OCI-LY7 (cell line): ENCODE data around the gene BNIPL. TPM values are rescaled to one million over a fixed set of nuclear protein-coding genes. Genes with fewer than 3 reads are reported as not detected.

Experiments used
- BruUV-seq: library from RNA; stranded (reverse); fragments of 400-500 nt; replicated peaks from 2 replicates; lab custom pipeline; 2021; lab: Mats Ljungman, UMichigan
- CTCF ChIA-PET: fragments of 300-600 bp; sonication (Branson Sonifier 250); formaldehyde crosslinking; loops from one replicate; lab custom pipeline; 2022; ENCODE audit warnings: antibody characterized with exemption; ENCODE audit not compliant: unreplicated experiment; lab: Charles Lee
- POLR2A ChIA-PET: fragments of 300-600 bp; sonication (Branson Sonifier 250); formaldehyde crosslinking; loops from one replicate; lab custom pipeline; 2022; ENCODE audit warnings: antibody characterized with exemption; lab: Charles Lee
- DNase-seq: peaks from one replicate; pipeline ENCODE4 v3.0.0-alpha.2; 2015; ENCODE audit warnings: low spot score
- H2AFZ ChIP-seq: fragments of 200-600 bp; sonication (generic), shearing (Covaris generic); 2 replicates; pipeline ENCODE4 v1.6.1; 2014; ENCODE audit warnings: mild to moderate bottlenecking, antibody characterized with exemption, low read length, moderate library complexity
- H3K27ac ChIP-seq: fragments of 200-600 bp; sonication (generic); 2 replicates; pipeline ENCODE4 v1.5.1; 2014; ENCODE audit warnings: mixed run types, low read depth, mild to moderate bottlenecking, moderate library complexity, low read length, inconsistent platforms; ENCODE audit not compliant: poor library complexity, severe bottlenecking
- H3K36me3 ChIP-seq: fragments of 200-600 bp; sonication (generic); 2 replicates; pipeline ENCODE4 v1.6.1; 2014; ENCODE audit warnings: mild to moderate bottlenecking, antibody characterized with exemption, low read length, moderate library complexity, mixed read lengths; ENCODE audit not compliant: insufficient read depth
- H3K4me1 ChIP-seq: fragments of 200-600 bp; sonication (generic); 2 replicates; pipeline ENCODE4 v1.5.1; 2014; ENCODE audit warnings: mild to moderate bottlenecking, low read length; ENCODE audit not compliant: insufficient read depth, poor library complexity, severe bottlenecking
- H3K4me2 ChIP-seq: fragments of 200-600 bp; sonication (generic); 2 replicates; pipeline ENCODE4 v1.6.1; 2014; ENCODE audit warnings: mild to moderate bottlenecking, low read length
- H3K4me3 ChIP-seq: fragments of 200-600 bp; sonication (generic); 2 replicates; pipeline ENCODE4 v1.5.1; 2014; ENCODE audit warnings: mild to moderate bottlenecking, low read depth, low read length; ENCODE audit not compliant: poor library complexity, severe bottlenecking
- H3K79me2 ChIP-seq: fragments of 200-600 bp; sonication (generic); 2 replicates; pipeline ENCODE4 v1.6.1; 2016; ENCODE audit warnings: low read depth, mild to moderate bottlenecking, low read length, moderate library complexity, mixed read lengths; ENCODE audit not compliant: insufficient read depth
- H3K9me2 ChIP-seq: fragments of 200-600 bp; sonication (generic); 2 replicates; pipeline ENCODE4 v1.6.1; 2016; ENCODE audit warnings: mild to moderate bottlenecking, low read length, mixed read lengths; ENCODE audit not compliant: insufficient read depth
- H3K9me3 ChIP-seq: fragments of 200-600 bp; sonication (generic); 2 replicates; pipeline ENCODE4 v1.6.1; 2014; ENCODE audit warnings: mild to moderate bottlenecking, mixed run types, low read length, mixed read lengths
- H4K20me1 ChIP-seq: fragments of 200-600 bp; sonication (generic); 2 replicates; pipeline ENCODE4 v1.6.1; 2014; ENCODE audit warnings: mild to moderate bottlenecking, antibody characterized with exemption, low read length, moderate library complexity, mixed read lengths; ENCODE audit not compliant: insufficient read depth
- EZH2phosphoT487 ChIP-seq: fragments of 200-600 bp; sonication (generic); IDR thresholded peaks from 2 replicates; pipeline ENCODE4 v1.6.1; 2018; ENCODE audit warnings: low read depth, borderline replicate concordance, mild to moderate bottlenecking, mixed run types, antibody characterized with exemption, low read length, moderate library complexity, mixed read lengths
- intact Hi-C: fragments of 100-400 bp; cut with micrococcal nuclease; formaldehyde crosslinking; loops from one replicate; pipeline ENCODE4 v1.10.0; 2022; ENCODE audit not compliant: unreplicated experiment
- total RNA-seq, 2 experiments: library from RNA; depleted of rRNA in 1 of 2; stranded (reverse); fragments of >200 nt in 1 of 2; shearing (Covaris generic) in 1 of 2; gene quantifications; 2 replicates each; pipeline ENCODE4 v1.2.3, GENCODE V29; 2014 to 2022
- TF ChIP-seq, protein P1 (sequence below): fragments of 200-600 bp; sonication (generic); conservative IDR thresholded peaks from 2 replicates; pipeline ENCODE4 v1.5.1; 2014; ENCODE audit warnings: mild to moderate bottlenecking, antibody characterized with exemption, low read length, moderate library complexity, mixed read lengths

Gene BNIPL
- total RNA-seq, 2 experiments from 2014 or later = 0.74 to 1.6 TPM

DNA sequence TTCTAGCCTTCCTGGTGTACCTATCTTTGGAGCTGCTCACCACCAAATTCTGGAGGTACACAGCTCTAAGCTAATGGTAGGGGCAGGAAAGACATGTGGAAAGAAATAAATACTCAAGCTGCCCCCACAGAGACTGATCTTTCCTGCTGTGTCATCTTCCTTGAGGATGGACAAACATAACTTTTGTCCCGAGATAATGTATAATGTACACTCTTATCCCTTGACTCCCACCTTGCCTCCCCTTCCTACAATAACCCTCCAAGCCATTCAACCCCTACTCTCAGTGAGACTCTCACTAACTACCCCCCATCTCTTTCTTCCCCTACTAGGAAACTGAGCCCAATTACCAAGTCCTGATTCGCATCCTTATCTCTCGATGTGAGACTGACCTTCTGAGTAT, 42.1 kb upstream of the BNIPL start:
- H3K36me3 ChIP-seq = no peaks in the 10 kb centered on the region
- BruUV-seq = no TSS peak
- no peak for DNase-seq
- no peaks in the 10 kb centered on the region for H3K4me1 ChIP-seq
- no peaks in the 10 kb centered on the region for H3K79me2 ChIP-seq
- H3K9me2 ChIP-seq = no peaks in the 10 kb centered on the region
- intact Hi-C loops = loop anchor here (2.0 kb wide), 1 partner anchor 15 kb away; no protein-coding TSS in a partner anchor
- H2AFZ ChIP-seq = no peak overlapping the region
- POLR2A ChIA-PET = interaction anchor here (1.9 kb wide), 1 partner anchor 12 kb away, joined by 7 read pairs; the partner anchor contains the start of gene MINDY1
- no peak overlapping the region for H3K4me3 ChIP-seq
- H3K4me2 ChIP-seq = no peak overlapping the region
- no peaks in the 10 kb centered on the region for H4K20me1 ChIP-seq
- TF ChIP-seq EZH2phosphoT487 = no peak
- TF ChIP-seq, protein P1, sequence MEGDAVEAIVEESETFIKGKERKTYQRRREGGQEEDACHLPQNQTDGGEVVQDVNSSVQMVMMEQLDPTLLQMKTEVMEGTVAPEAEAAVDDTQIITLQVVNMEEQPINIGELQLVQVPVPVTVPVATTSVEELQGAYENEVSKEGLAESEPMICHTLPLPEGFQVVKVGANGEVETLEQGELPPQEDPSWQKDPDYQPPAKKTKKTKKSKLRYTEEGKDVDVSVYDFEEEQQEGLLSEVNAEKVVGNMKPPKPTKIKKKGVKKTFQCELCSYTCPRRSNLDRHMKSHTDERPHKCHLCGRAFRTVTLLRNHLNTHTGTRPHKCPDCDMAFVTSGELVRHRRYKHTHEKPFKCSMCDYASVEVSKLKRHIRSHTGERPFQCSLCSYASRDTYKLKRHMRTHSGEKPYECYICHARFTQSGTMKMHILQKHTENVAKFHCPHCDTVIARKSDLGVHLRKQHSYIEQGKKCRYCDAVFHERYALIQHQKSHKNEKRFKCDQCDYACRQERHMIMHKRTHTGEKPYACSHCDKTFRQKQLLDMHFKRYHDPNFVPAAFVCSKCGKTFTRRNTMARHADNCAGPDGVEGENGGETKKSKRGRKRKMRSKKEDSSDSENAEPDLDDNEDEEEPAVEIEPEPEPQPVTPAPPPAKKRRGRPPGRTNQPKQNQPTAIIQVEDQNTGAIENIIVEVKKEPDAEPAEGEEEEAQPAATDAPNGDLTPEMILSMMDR = no peak
- H3K9me3 ChIP-seq = no peaks in the 10 kb centered on the region
- H3K27ac ChIP-seq = no peak overlapping the region
- CTCF ChIA-PET = no interaction called here

DNA sequence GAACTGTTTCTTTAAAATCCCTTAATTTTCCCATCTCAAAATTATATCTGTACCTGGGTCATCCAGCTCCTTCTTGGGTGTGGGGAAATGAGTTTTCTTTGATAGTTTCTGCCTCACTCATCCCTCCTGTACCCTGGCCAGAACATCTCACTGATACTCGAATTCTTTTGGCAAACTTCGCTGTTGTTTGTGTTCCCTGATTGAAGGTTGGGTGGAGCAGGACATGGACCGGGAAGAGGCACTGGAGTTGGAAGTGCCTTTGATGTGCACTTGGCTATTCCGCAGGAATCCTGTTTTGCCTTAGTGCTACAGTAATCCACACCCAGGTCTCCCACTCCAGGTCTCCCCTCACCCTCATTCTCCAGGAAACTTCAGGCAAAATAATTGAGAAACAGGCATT, 40.9 kb upstream of the BNIPL start:
- no peak overlapping the region for H3K27ac ChIP-seq
- peak overlapping the region; percentile 38 for H3K4me2 ChIP-seq
- no peak for DNase-seq
- no peaks in the 10 kb centered on the region for H3K4me1 ChIP-seq
- H3K9me3 ChIP-seq = no peaks in the 10 kb centered on the region
- POLR2A ChIA-PET = interaction anchor here (0.6 to 1.9 kb wide), 5 partner anchors 11 to 722 kb away, joined by 3 to 7 read pairs (median 4); partner anchors contain the start of gene MINDY1
- no peak for TF ChIP-seq EZH2phosphoT487
- TF ChIP-seq, protein P1 = no peak
- peak overlapping the region; percentile 45; the same call in 1 of the 2 replicates for H2AFZ ChIP-seq
- CTCF ChIA-PET = no interaction called here
- no peaks in the 10 kb centered on the region for H4K20me1 ChIP-seq
- intact Hi-C loops = loop anchor here (2.0 kb wide), 1 partner anchor 17 kb away; no protein-coding TSS in a partner anchor
- no peaks in the 10 kb centered on the region for H3K9me2 ChIP-seq
- no peak overlapping the region for H3K4me3 ChIP-seq
- H3K79me2 ChIP-seq = no peaks in the 10 kb centered on the region
- H3K36me3 ChIP-seq = no peaks in the 10 kb centered on the region
- BruUV-seq = no TSS peak

DNA sequence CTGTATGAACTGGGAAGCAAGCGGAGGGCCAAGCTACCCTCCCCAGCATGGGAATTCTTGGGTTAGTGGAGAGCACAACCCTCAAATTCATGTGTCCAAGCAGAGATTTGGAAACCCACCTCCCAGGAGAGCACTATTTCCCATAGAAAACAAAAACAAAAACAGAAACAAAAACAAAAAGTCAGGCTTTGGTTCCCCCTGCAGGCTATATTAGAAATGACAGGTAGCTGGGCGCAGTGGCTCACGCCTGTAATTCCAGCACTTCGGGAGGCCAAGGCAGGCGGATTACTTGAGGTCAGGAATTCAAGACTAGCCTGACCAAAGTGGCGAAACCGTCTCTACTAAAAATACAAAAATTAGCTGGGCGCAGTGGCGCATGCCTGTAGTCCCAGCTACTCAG, 40.5 kb upstream of the BNIPL start:
- CTCF ChIA-PET = interaction anchor here (1.1 kb wide), 1 partner anchor 11 kb away, joined by 4 read pairs; the partner anchor contains the start of gene MINDY1
- Histone ChIP-seq H3K4me1 (no peaks in the 10 kb centered on the region), H3K36me3 (no peaks in the 10 kb centered on the region), H3K79me2 (no peaks in the 10 kb centered on the region), H2AFZ (peak overlapping the region; percentile 45; the same call in 1 of the 2 replicates), H3K27ac (no peak overlapping the region), H3K9me2 (no peaks in the 10 kb centered on the region), H4K20me1 (no peaks in the 10 kb centered on the region), H3K4me3 (peak overlapping the region; percentile 20), H3K4me2 (peak overlapping the region; percentile 38), H3K9me3 (no peaks in the 10 kb centered on the region)
- no TSS peak for BruUV-seq
- TF ChIP-seq, protein P1 = peak; percentile 87
- TF ChIP-seq EZH2phosphoT487 = no peak
- POLR2A ChIA-PET = interaction anchor here (0.6 to 1.9 kb wide), 6 partner anchors 11 to 722 kb away, joined by 3 to 7 read pairs (median 4); partner anchors contain the start of gene MINDY1
- no peak for DNase-seq
- intact Hi-C loops = loop anchor here (2.0 kb wide), 1 partner anchor 17 kb away; no protein-coding TSS in a partner anchor
